ENCODE results near the gene PI3. TPM values are rescaled to one million over a fixed set of nuclear protein-coding genes. Genes with fewer than 3 reads are reported as not detected.

Gene PI3
- total and polyA plus RNA-seq, 2 experiments from 2014 or later = not detected

- Histone ChIP-seq H3K27me3 (ENCODE audit: insufficient read depth) (no peaks in the 10 kb centered on the region), H3F3A (replicated peaks; ENCODE audit: low read depth) (no peaks in the 10 kb centered on the region), H3K36me3 (ENCODE audit: insufficient read depth) (no peaks in the 10 kb centered on the region), H3K4me3 (no peak overlapping the region), H3K79me2 (replicated peaks; ENCODE audit: insufficient read depth) (no peaks in the 10 kb centered on the region), H3K9me2 (ENCODE audit: insufficient read depth) (no peaks in the 10 kb centered on the region; the same call in 1 of the 2 replicates), H2AFZ (no peak overlapping the region), H3K4me1 (ENCODE audit: insufficient read depth) (no peaks in the 10 kb centered on the region), H3K27ac (ENCODE audit: low read depth) (no peak overlapping the region), H3K4me2 (no peak overlapping the region), H4K20me1 (replicated peaks; ENCODE audit: insufficient read depth) (no peaks in the 10 kb centered on the region)
- no peak overlapping the region for H3K27ac Mint-ChIP-seq
- no peak for DNase-seq (ENCODE audit: low spot score)
- peaks cover 5% of the 10 kb centered on the region for H3K27me3 Mint-ChIP-seq (ENCODE audit: insufficient read depth, low read depth, poor library complexity)
- H3K4me3 Mint-ChIP-seq = no peak overlapping the region
- H3K9me3 Mint-ChIP-seq = peaks cover 12% of the 10 kb centered on the region; the same call in 2 of the 3 replicates
- no peak for TF ChIP-seq ZNF114 (CRISPR knock-in tag; IDR thresholded peaks at IDR 0.05)
- ATAC-seq = no peak
- H3K36me3 Mint-ChIP-seq (ENCODE audit: low read depth) = no peaks in the 10 kb centered on the region
- no peaks in the 10 kb centered on the region for H3K4me1 Mint-ChIP-seq
Observed at GRCh38 chr20:45152405-45152804, 22.3 kb upstream of the PI3 start.

DNA sequence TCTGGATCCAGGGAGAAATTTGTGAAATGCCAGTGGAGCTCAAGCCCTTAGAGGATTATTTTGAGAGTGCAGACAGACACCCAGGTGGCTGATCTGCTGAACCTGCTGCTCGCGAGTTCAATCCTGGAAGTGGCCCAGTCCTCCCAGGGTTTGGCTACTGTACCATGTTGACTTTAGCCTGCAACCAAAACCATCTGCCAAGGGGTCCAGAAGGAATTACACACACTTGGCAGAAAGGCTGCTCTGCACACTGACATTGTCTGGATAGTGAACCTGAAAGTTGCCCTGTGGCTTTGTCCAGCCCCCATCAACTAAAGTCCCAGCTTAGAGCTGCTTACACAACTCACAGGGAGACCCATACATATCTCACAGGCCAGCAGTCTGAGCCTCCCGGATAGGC is 21.6 kb upstream of the PI3 start:
- no peaks in the 10 kb centered on the region for H3F3A ChIP-seq (replicated peaks; ENCODE audit: low read depth)
- no peaks in the 10 kb centered on the region; the same call in 1 of the 2 replicates for H3K9me2 ChIP-seq (ENCODE audit: insufficient read depth)
- no peak overlapping the region for H3K4me3 ChIP-seq
- no peaks in the 10 kb centered on the region for H3K4me1 ChIP-seq (ENCODE audit: insufficient read depth)
- H3K36me3 ChIP-seq (ENCODE audit: insufficient read depth) = no peaks in the 10 kb centered on the region
- Mint-ChIP-seq H3K4me1 (no peaks in the 10 kb centered on the region), H3K9me3 (peaks cover 12% of the 10 kb centered on the region; the same call in 2 of the 3 replicates), H3K27ac (no peak overlapping the region), H3K4me3 (no peak overlapping the region), H3K36me3 (ENCODE audit: low read depth) (no peaks in the 10 kb centered on the region), H3K27me3 (ENCODE audit: insufficient read depth, low read depth, poor library complexity) (peaks cover 5% of the 10 kb centered on the region)
- H3K27ac ChIP-seq (ENCODE audit: low read depth) = no peak overlapping the region
- H4K20me1 ChIP-seq (replicated peaks; ENCODE audit: insufficient read depth) = no peaks in the 10 kb centered on the region
- DNase-seq (ENCODE audit: low spot score) (no peak), ATAC-seq (no peak)
- H3K27me3 ChIP-seq (ENCODE audit: insufficient read depth) = no peaks in the 10 kb centered on the region
- no peaks in the 10 kb centered on the region for H3K79me2 ChIP-seq (replicated peaks; ENCODE audit: insufficient read depth)
- no peak overlapping the region for H3K4me2 ChIP-seq
- no peak overlapping the region for H2AFZ ChIP-seq
- TF ChIP-seq, protein P1, sequence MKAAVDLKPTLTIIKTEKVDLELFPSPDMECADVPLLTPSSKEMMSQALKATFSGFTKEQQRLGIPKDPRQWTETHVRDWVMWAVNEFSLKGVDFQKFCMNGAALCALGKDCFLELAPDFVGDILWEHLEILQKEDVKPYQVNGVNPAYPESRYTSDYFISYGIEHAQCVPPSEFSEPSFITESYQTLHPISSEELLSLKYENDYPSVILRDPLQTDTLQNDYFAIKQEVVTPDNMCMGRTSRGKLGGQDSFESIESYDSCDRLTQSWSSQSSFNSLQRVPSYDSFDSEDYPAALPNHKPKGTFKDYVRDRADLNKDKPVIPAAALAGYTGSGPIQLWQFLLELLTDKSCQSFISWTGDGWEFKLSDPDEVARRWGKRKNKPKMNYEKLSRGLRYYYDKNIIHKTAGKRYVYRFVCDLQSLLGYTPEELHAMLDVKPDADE (IDR thresholded peaks at IDR 0.05) = no peak
- TF ChIP-seq REST (IDR thresholded peaks at IDR 0.05; ENCODE audit: unreplicated experiment) (no peak), JUNB (IDR thresholded peaks at IDR 0.05; ENCODE audit: unreplicated experiment) (no peak), STAT1 (IDR thresholded peaks at IDR 0.05; ENCODE audit: unreplicated experiment) (no peak), POLR2AphosphoS5 (IDR thresholded peaks at IDR 0.05; ENCODE audit: low read depth) (no peak), EZH2phosphoT487 (IDR thresholded peaks at IDR 0.05; ENCODE audit: unreplicated experiment) (no peak), ZNF331 (CRISPR knock-in tag; IDR thresholded peaks at IDR 0.05; ENCODE audit: low read depth) (no peak), NANOG (IDR thresholded peaks at IDR 0.05; ENCODE audit: borderline replicate concordance) (no peak), CREB1 (CRISPR knock-in tag; IDR thresholded peaks at IDR 0.05; ENCODE audit: low read depth) (no peak), EZH2 (IDR thresholded peaks at IDR 0.05; ENCODE audit: low read depth, unreplicated experiment) (no peak), ZNF114 (CRISPR knock-in tag; IDR thresholded peaks at IDR 0.05) (no peak)
- TF ChIP-seq, protein P2, sequence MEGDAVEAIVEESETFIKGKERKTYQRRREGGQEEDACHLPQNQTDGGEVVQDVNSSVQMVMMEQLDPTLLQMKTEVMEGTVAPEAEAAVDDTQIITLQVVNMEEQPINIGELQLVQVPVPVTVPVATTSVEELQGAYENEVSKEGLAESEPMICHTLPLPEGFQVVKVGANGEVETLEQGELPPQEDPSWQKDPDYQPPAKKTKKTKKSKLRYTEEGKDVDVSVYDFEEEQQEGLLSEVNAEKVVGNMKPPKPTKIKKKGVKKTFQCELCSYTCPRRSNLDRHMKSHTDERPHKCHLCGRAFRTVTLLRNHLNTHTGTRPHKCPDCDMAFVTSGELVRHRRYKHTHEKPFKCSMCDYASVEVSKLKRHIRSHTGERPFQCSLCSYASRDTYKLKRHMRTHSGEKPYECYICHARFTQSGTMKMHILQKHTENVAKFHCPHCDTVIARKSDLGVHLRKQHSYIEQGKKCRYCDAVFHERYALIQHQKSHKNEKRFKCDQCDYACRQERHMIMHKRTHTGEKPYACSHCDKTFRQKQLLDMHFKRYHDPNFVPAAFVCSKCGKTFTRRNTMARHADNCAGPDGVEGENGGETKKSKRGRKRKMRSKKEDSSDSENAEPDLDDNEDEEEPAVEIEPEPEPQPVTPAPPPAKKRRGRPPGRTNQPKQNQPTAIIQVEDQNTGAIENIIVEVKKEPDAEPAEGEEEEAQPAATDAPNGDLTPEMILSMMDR (conservative IDR thresholded peaks at IDR 0.05; ENCODE audit: low read depth in 2 of 2) = no peak

Data from GM23338 (cell line).